A549 (cell line): Measurements from ENCODE around the gene PROX2. TPM values are rescaled to one million over a fixed set of nuclear protein-coding genes. Genes with fewer than 3 reads are reported as not detected.

Experiments used
- ATAC-seq, 2 experiments: fragments of 200-7000 bp in 1 of 2; fragments of >200 bp in 1 of 2; cut with Nextera tagmentation in 1 of 2; cut with Tn5 transposase in 1 of 2; 3 replicates each; pipeline versions ENCODE4 v1.8.0 to v1.9.1; 2018 to 2020; ENCODE audit warnings: mild to moderate bottlenecking in 1 of 2, moderate library complexity in 1 of 2
- CTCF ChIA-PET: fragments of 300-600 bp; sonication (Branson Sonifier 250); formaldehyde crosslinking; extraction: SDS; loops from one replicate; lab custom pipeline; 2021; ENCODE audit warnings: antibody characterized with exemption, inconsistent platforms; lab: Yijun Ruan, JAX
- POLR2A ChIA-PET: fragments of 350-600 bp; formaldehyde crosslinking; extraction: SDS; loops from one replicate; lab custom pipeline; 2021; ENCODE audit warnings: antibody characterized with exemption, inconsistent platforms; lab: Yijun Ruan, JAX
- DNase-seq, 2 experiments: peaks; one replicate each; pipeline versions ENCODE4 v3.0.0 to v3.0.0-alpha.2; 2011 to 2016; ENCODE audit warnings: low read depth in 1 of 2, low spot score in 1 of 2
- FAIRE-seq: peaks from 2 replicates; lab custom pipeline; 2011; peaks lifted over from hg19 to GRCh38; lab: Jason Lieb, UNC
- H3K27ac ChIP-seq, 2 experiments: fragments of >200 bp; sonication (Bioruptor Twin); formaldehyde crosslinking; 3 replicates each; pipeline ENCODE4 v1.5.1; 2016 to 2017
- H3K4me1 ChIP-seq: fragments of >200 bp; sonication (Bioruptor Twin); formaldehyde crosslinking; 3 replicates; pipeline ENCODE4 v1.6.1; 2016
- H3K4me2 ChIP-seq: fragments of >200 bp; sonication (Bioruptor Twin); formaldehyde crosslinking; 3 replicates; pipeline ENCODE4 v1.6.1; 2016
- H3K4me3 ChIP-seq: fragments of >200 bp; sonication (Bioruptor Twin); formaldehyde crosslinking; 3 replicates; pipeline ENCODE4 v1.5.1; 2016
- H3K9me3 ChIP-seq: fragments of >200 bp; sonication (Bioruptor Twin); formaldehyde crosslinking; 3 replicates; pipeline ENCODE4 v1.6.1; 2016
- BHLHE40 ChIP-seq: IDR thresholded peaks from 2 replicates; pipeline ENCODE4 v1.6.1; 2012; ENCODE audit warnings: low read depth, low read length, inconsistent platforms
- CEBPB ChIP-seq, 2 experiments: fragments of >200 bp in 1 of 2; sonication (Bioruptor Twin) in 1 of 2; formaldehyde crosslinking in 1 of 2; IDR thresholded peaks; 2 replicates each; pipeline ENCODE4 v1.6.1; 2012 to 2016
- CHD2 ChIP-seq: fragments of 150-350 bp; IDR thresholded peaks from 2 replicates; pipeline ENCODE4 v1.6.1; 2014; ENCODE audit warnings: low read length; ENCODE audit not compliant: partially characterized antibody
- CTCF ChIP-seq: fragments of >200 bp; sonication (Bioruptor Twin); formaldehyde crosslinking; IDR thresholded peaks from 3 replicates; pipeline ENCODE4 v1.5.1; 2016
- EHMT2 ChIP-seq: fragments of 200-600 bp; sonication (generic); IDR thresholded peaks from 2 replicates; pipeline ENCODE4 v1.6.1; 2016; ENCODE audit warnings: antibody characterized with exemption, low read depth, mild to moderate bottlenecking, moderate library complexity
- ESRRA ChIP-seq: fragments of 150-350 bp; IDR thresholded peaks from 2 replicates; pipeline ENCODE4 v1.6.1; 2014; ENCODE audit warnings: mild to moderate bottlenecking, low read length, borderline replicate concordance
- FOSB ChIP-seq: fragments of 250-450 bp; sonication (Bioruptor Pico); IDR thresholded peaks from 2 replicates; pipeline ENCODE4 v1.5.0; 2020; ENCODE audit warnings: mild to moderate bottlenecking, moderate library complexity
- FOXS1 ChIP-seq: fragments of 250-450 bp; sonication (Bioruptor Pico); IDR thresholded peaks from 2 replicates; pipeline ENCODE4 v1.5.0; 2020; ENCODE audit warnings: mild to moderate bottlenecking, moderate library complexity
- HDAC2 ChIP-seq: fragments of 200-600 bp; sonication (generic); IDR thresholded peaks from 2 replicates; pipeline ENCODE4 v1.6.1; 2016
- HES2 ChIP-seq: fragments of >200 bp; sonication (Bioruptor Twin); formaldehyde crosslinking; IDR thresholded peaks from 2 replicates; pipeline ENCODE4 v1.6.1; 2016
- HOXA7 ChIP-seq: fragments of 250-450 bp; sonication (Bioruptor Pico); IDR thresholded peaks from 2 replicates; pipeline ENCODE4 v1.5.0; 2020; ENCODE audit warnings: mild to moderate bottlenecking, moderate library complexity
- JUN ChIP-seq, 2 experiments: fragments of >200 bp; sonication (Bioruptor Twin); formaldehyde crosslinking; IDR thresholded peaks; 2 replicates in 1 of 2; 3 replicates in 1 of 2; pipeline ENCODE4 v1.6.1; 2016 to 2017
- JUNB ChIP-seq: fragments of >200 bp; sonication (Bioruptor Twin); formaldehyde crosslinking; IDR thresholded peaks from 2 replicates; pipeline ENCODE4 v1.6.1; 2016
- MAX ChIP-seq: IDR thresholded peaks from 2 replicates; pipeline ENCODE4 v1.6.1; 2012
- MYC ChIP-seq: IDR thresholded peaks from 2 replicates; pipeline ENCODE4 v1.6.1; 2012; ENCODE audit warnings: mild to moderate bottlenecking, inconsistent platforms, low read length, improper control_type of control experiment, borderline replicate concordance
- NFE2L2 ChIP-seq: fragments of 150-350 bp; conservative IDR thresholded peaks from 2 replicates; pipeline ENCODE4 v1.6.1; 2014; ENCODE audit warnings: low read length
- NR3C1 ChIP-seq: fragments of >200 bp; sonication (Bioruptor Twin); formaldehyde crosslinking; IDR thresholded peaks from 3 replicates; pipeline ENCODE4 v1.6.1; 2017
- POLR2A ChIP-seq: IDR thresholded peaks from 2 replicates; pipeline ENCODE4 v1.6.1; 2012; ENCODE audit warnings: mild to moderate bottlenecking, low read length
- RAD21 ChIP-seq, 2 experiments: fragments of >200 bp in 1 of 2; sonication (Bioruptor Twin) in 1 of 2; formaldehyde crosslinking in 1 of 2; IDR thresholded peaks in 1 of 2; conservative IDR thresholded peaks in 1 of 2; 2 replicates in 1 of 2; 3 replicates in 1 of 2; pipeline ENCODE4 v1.6.1; 2012 to 2018; ENCODE audit warnings: inconsistent platforms in 1 of 2
- RCOR1 ChIP-seq: fragments of 150-350 bp; IDR thresholded peaks from 2 replicates; pipeline ENCODE4 v1.6.1; 2014; ENCODE audit warnings: antibody characterized with exemption, low read length, low read depth
- REST ChIP-seq: fragments of 200-600 bp; sonication (generic); IDR thresholded peaks from 2 replicates; pipeline ENCODE4 v1.6.1; 2016; ENCODE audit warnings: antibody characterized with exemption, mild to moderate bottlenecking, moderate library complexity
- SMC3 ChIP-seq: fragments of >200 bp; sonication (Bioruptor Twin); formaldehyde crosslinking; IDR thresholded peaks from 3 replicates; pipeline ENCODE4 v1.6.1; 2018; ENCODE audit warnings: inconsistent platforms
- TFCP2L1 ChIP-seq: fragments of 250-450 bp; sonication (Bioruptor Pico); IDR thresholded peaks from 2 replicates; pipeline ENCODE4 v1.5.0; 2021; ENCODE audit warnings: mild to moderate bottlenecking
- ZC3H11A ChIP-seq: fragments of 450-650 bp; IDR thresholded peaks from 2 replicates; pipeline ENCODE4 v1.6.1; 2014; ENCODE audit warnings: antibody characterized with exemption, mild to moderate bottlenecking
- ZFP36 ChIP-seq: fragments of 450-650 bp; IDR thresholded peaks from 2 replicates; pipeline ENCODE4 v1.6.1; 2014; ENCODE audit warnings: borderline replicate concordance; ENCODE audit not compliant: partially characterized antibody
- ZSCAN20 ChIP-seq: fragments of 250-450 bp; sonication (Bioruptor Pico); IDR thresholded peaks from 2 replicates; pipeline ENCODE4 v1.8.0; 2022; ENCODE audit warnings: mild to moderate bottlenecking, moderate library complexity
- WGBS: methylation state at CpG from one replicate; pipeline ENCODE4 v1.1.6; 2017; ENCODE audit errors: missing lambda C conversion rate; 5-methylcytosine and 5-hydroxymethylcytosine counted together
- polyA plus RNA-seq, 4 experiments: library from polyadenylated mRNA; depleted of rRNA in 3 of 4; stranded (reverse); fragments of >200 nt; fragmentation: RNase III in 1 of 4; extraction: RNeasy Plus Mini Kit Qiagen cat#74134 plus additional on column Dnase treatment in 1 of 4; gene quantifications; 2 replicates in 3 of 4; 3 replicates in 1 of 4; pipeline ENCODE4 v1.2.3, GENCODE V29; 2011 to 2017

PROX2 gene
- polyA plus RNA-seq, 2 of the 4 experiments (the other 2 are of a cell fraction) = not detected

- ChIA-PET POLR2A (no interaction called here), CTCF (interaction anchor here (1.6 to 1.9 kb wide), 2 partner anchors 13 to 15 kb away, joined by 6 read pairs; no protein-coding TSS in a partner anchor)
- Histone ChIP-seq H3K4me3 (no peak overlapping the region), H3K4me1 (no peaks in the 10 kb centered on the region), H3K9me3 (no peaks in the 10 kb centered on the region), H3K27ac (no peak overlapping the region), H3K4me2 (no peak overlapping the region)
- no peak for FAIRE-seq
- no peak for DNase-seq
- no peak for TF ChIP-seq JUN (IDR thresholded peaks at IDR 0.05)
- no peak for TF ChIP-seq CHD2
- no peak for TF ChIP-seq BHLHE40
- no peak for TF ChIP-seq TFCP2L1
- TF ChIP-seq FOSB = no peak
- TF ChIP-seq NFE2L2 = no peak
- no peak for TF ChIP-seq HES2
- no peak for TF ChIP-seq EHMT2
- no peak for TF ChIP-seq REST
- no peak for TF ChIP-seq FOXS1 (CRISPR knock-in tag)
- TF ChIP-seq ZC3H11A = no peak
- no peak for TF ChIP-seq POLR2A
- TF ChIP-seq MAX = no peak
- no peak for TF ChIP-seq ZSCAN20 (CRISPR knock-in tag)
- no peak for TF ChIP-seq CTCF
- TF ChIP-seq HDAC2 = no peak
- TF ChIP-seq SMC3 = no peak
- no peak for TF ChIP-seq RCOR1
- TF ChIP-seq RAD21 (conservative IDR thresholded peaks at IDR 0.05 in 1 of 2, IDR thresholded peaks at IDR 0.05 in 1 of 2) = no peak
- no peak for TF ChIP-seq ESRRA
- 90% methylated on average over 3 of the region's 3 CpGs for WGBS
- no peak for ATAC-seq
Observed at GRCh38 chr14:74846168-74846567, 29.8 kb downstream of the PROX2 start.

- H3K4me1 ChIP-seq = no peaks in the 10 kb centered on the region
- TF ChIP-seq BHLHE40 (no peak), REST (no peak), FOXS1 (CRISPR knock-in tag) (no peak), ZSCAN20 (CRISPR knock-in tag) (no peak), HOXA7 (CRISPR knock-in tag) (no peak), ZFP36 (no peak), EHMT2 (no peak), NR3C1 (no peak), NFE2L2 (no peak), CEBPB (IDR thresholded peaks at IDR 0.05) (no peak), CTCF (no peak), RAD21 (conservative IDR thresholded peaks at IDR 0.05 in 1 of 2, IDR thresholded peaks at IDR 0.05 in 1 of 2) (no peak), JUNB (no peak), RCOR1 (no peak), CHD2 (no peak), MYC (no peak)
- H3K27ac ChIP-seq = no peak overlapping the region
- no peak overlapping the region for H3K4me2 ChIP-seq
- ChIA-PET POLR2A (no interaction called here), CTCF (interaction anchor here (1.5 kb wide), 2 partner anchors 7 to 18 kb away, joined by 5 read pairs; no protein-coding TSS in a partner anchor)
- FAIRE-seq (no peak), DNase-seq (no peak), ATAC-seq (no peak)
- H3K4me3 ChIP-seq = no peak overlapping the region
- no peaks in the 10 kb centered on the region for H3K9me3 ChIP-seq
Observed at GRCh38 chr14:74843653-74844052, 32.3 kb downstream of the PROX2 start.
